Heart left ventricle (tissue), 16 donors: ENCODE measurements around the gene FAM210A. TPM values are rescaled to one million over a fixed set of nuclear protein-coding genes. Genes with fewer than 3 reads are reported as not detected.

ENCODE experiments used
- ATAC-seq, 4 donors: fragments of 200-7000 bp; cut with Tn5 transposase; one replicate each; pipeline ENCODE4 v1.9.1; 2020 to 2022; ENCODE audit warnings: moderate library complexity in 4 of 4, mild to moderate bottlenecking in 3 of 4, moderate number of reproducible peaks in 1 of 4
- DNase-seq, 5 donors: peaks; one replicate each; pipeline ENCODE4 v3.0.0-alpha.2; 2020
- H3K27ac ChIP-seq, 12 donors: fragments of 200-600 bp; sonication (generic) in 4 of 12; one replicate each; pipeline versions ENCODE4 v1.5.0 to v1.8.0; 2016 to 2022; ENCODE audit warnings: mild to moderate bottlenecking in 2 of 12
- H3K27me3 ChIP-seq, 9 donors: fragments of 200-600 bp; sonication (generic) in 2 of 9; one replicate each; pipeline versions ENCODE4 v1.5.1 to v1.8.0; 2016 to 2022; ENCODE audit warnings: mild to moderate bottlenecking in 3 of 9
- H3K36me3 ChIP-seq, 9 donors: fragments of 200-600 bp; sonication (generic) in 2 of 9; one replicate each; pipeline versions ENCODE4 v1.5.0 to v1.8.0; 2018 to 2022; ENCODE audit warnings: mild to moderate bottlenecking in 2 of 9
- H3K4me1 ChIP-seq, 12 donors: fragments of 200-600 bp; sonication (generic) in 4 of 12; one replicate each; pipeline versions ENCODE4 v1.5.0 to v1.8.0; 2016 to 2022; ENCODE audit warnings: mild to moderate bottlenecking in 3 of 12
- H3K4me3 ChIP-seq, 12 donors: fragments of 200-600 bp; sonication (generic) in 4 of 12; one replicate each; pipeline versions ENCODE4 v1.5.0 to v1.8.0; 2017 to 2022; ENCODE audit warnings: mild to moderate bottlenecking in 9 of 12, moderate library complexity in 4 of 12
- H3K9me3 ChIP-seq, 12 donors: fragments of 200-600 bp; sonication (generic) in 4 of 12; one replicate each; pipeline versions ENCODE4 v1.5.0 to v1.8.0; 2016 to 2022; ENCODE audit warnings: mild to moderate bottlenecking in 1 of 12
- CTCF ChIP-seq, 12 donors: fragments of 200-600 bp; sonication (generic) in 4 of 12; IDR thresholded peaks; one replicate each; pipeline versions ENCODE4 v1.5.0 to v1.8.0; 2018 to 2022; ENCODE audit warnings: antibody characterized with exemption in 12 of 12, mild to moderate bottlenecking in 5 of 12
- POLR2A ChIP-seq, 2 donors: fragments of 450-650 bp; IDR thresholded peaks; one replicate each; pipeline ENCODE4 v1.6.1; 2017; ENCODE audit warnings: antibody characterized with exemption in 2 of 2, mild to moderate bottlenecking in 2 of 2, moderate library complexity in 2 of 2
- WGBS, 4 donors: extraction: QIAGEN DNeasy Blood & Tissue Kit in 2 of 4; methylation state at CpG; one replicate each; pipeline versions ENCODE4 v1.1.5 to v1.1.7; 2013 to 2018; 5-methylcytosine and 5-hydroxymethylcytosine counted together
- intact Hi-C, 10 donors: fragments of 100-400 bp; cut with DNase I; formaldehyde crosslinking; loops; one replicate each; pipeline versions ENCODE4 v1.11.1 to v1.14.2; 2022
- polyA plus RNA-seq, 2 donors: library from polyadenylated mRNA; stranded (reverse); fragments of 200-250 nt; gene quantifications; one replicate each; pipeline ENCODE4 v1.2.3, GENCODE V29; 2013
- total RNA-seq, 9 donors: library from RNA; depleted of rRNA in 2 of 9; stranded (reverse); fragments of >200 nt in 2 of 9; fragmentation: NEBNext Ultra II Directional in 3 of 9; extraction: Animal tissue kit (Norgen Biotek cat#: 25700) in 3 of 9; gene quantifications; one replicate each; pipeline versions ENCODE4 v1.1.0 to v1.2.4, GENCODE V29; 2016 to 2023
- donor health status: ischemic (EF 13 %, LVEDD 7.1; RV severe dilation, severe dysfunction).
- donor health status: healthy with polysubstance abuse.
- donor health status: DM: no; HTN: yes; CAD: no.
- donor health status: DM: no; HTN: no; CAD: no.
- donor health status: ischemic (EF 25% LVEDD 6.9; RV normal size, moderate dysfunction).
- donor health status: ischemic (EF 25% LVEDD 5.7; RV mildly dilated, moderate dysfunction).
- donor health status: healthy.
- donor health status: DM: yes; HTN: yes; CAD: no.
- donor health status: ischemic (EF 35%, LVEDD 5.7; RV mildly dilated, moderate dysfunction).
- donor health status: nonischemic (EF 11% LVEDD 7.7; RV severe dilation, severe dysfunction).
- donor health status: DM: yes; HTN: yes; CAD: no.
- donor health status: PGD.
- donor health status: ischemic (EF 29% LVEDD 5.4; RV normal size, mild dysfunction).
- donor health status: nonischemic (EF 23%, LVEDD 6.1; RV moderate dilation, normal function).

Gene FAM210A
- total and polyA plus RNA-seq, 11 donors = 14.0 to 66.4 (median 48.1) TPM

GRCh38 chr18:13657974-13658373, 68.4 kb downstream of the FAM210A start:
- TF ChIP-seq POLR2A (IDR thresholded peaks at IDR 0.05) = no peak
- no peak for TF ChIP-seq CTCF (IDR thresholded peaks at IDR 0.05)
- Histone ChIP-seq H3K36me3 (no peaks in the 10 kb centered on the region), H3K4me3 (no peak overlapping the region), H3K27me3 (no peaks in the 10 kb centered on the region), H3K9me3 (no peaks in the 10 kb centered on the region), H3K27ac (no peak overlapping the region), H3K4me1 (peaks cover 0 to 44% (median 20%) of the 10 kb centered on the region in 12 donors)
- peak; percentile 17 to 52 (median 30) for ATAC-seq
- 35 to 56% (median 47%) methylated on average over 7 of the region's 7 CpGs for WGBS, 4 donors
- no peak for DNase-seq
- intact Hi-C loops = no loop called here

DNA sequence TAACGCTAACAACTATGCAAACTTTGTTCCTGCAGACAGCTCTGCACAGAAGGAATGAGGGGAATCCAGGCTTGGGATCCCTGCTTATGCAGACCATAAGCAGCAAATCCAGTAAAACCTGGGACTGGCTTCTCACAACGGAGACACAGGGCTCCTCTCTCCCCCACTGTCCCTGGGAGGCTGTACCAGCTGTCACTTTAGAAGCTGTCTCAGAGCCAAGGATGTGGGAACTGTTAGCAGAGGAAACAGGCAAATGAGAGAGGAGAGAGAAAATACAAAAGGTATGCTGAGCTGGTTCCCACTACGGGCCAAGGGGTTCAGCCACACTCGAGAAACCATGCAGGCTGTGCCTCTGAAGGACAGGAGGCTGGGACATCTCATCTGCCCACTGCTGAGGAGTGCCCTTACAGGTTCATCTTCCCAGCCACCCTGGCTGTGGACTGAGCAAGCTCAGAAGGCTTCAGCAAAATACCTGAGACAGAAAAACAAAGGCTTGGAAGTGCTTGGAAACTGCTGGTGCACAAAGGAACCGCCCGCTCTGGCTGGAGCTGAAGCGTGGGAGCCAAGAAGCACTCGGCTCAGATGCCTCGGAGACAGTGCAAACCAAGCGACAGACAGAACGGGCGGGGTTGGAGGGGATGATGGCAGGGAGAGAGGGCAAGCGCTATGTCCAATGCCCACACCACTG, 72.5 kb downstream of the FAM210A start:
- ATAC-seq (peak in 2 of 4 donors; percentile 19 to 38), DNase-seq (no peak)
- WGBS, 4 donors = 62 to 74% (median 67%) methylated on average over 13 of the region's 13 CpGs
- intact Hi-C loops = no loop called here
- peaks cover 0 to 17% (median 0%) of the 10 kb centered on the region in 12 donors for H3K4me1 ChIP-seq
- H3K36me3 ChIP-seq = no peaks in the 10 kb centered on the region
- H3K27ac ChIP-seq = no peak overlapping the region
- TF ChIP-seq POLR2A (IDR thresholded peaks at IDR 0.05) (no peak), CTCF (IDR thresholded peaks at IDR 0.05) (no peak)
- H3K9me3 ChIP-seq = no peaks in the 10 kb centered on the region
- no peaks in the 10 kb centered on the region for H3K27me3 ChIP-seq
- no peak overlapping the region for H3K4me3 ChIP-seq

DNA sequence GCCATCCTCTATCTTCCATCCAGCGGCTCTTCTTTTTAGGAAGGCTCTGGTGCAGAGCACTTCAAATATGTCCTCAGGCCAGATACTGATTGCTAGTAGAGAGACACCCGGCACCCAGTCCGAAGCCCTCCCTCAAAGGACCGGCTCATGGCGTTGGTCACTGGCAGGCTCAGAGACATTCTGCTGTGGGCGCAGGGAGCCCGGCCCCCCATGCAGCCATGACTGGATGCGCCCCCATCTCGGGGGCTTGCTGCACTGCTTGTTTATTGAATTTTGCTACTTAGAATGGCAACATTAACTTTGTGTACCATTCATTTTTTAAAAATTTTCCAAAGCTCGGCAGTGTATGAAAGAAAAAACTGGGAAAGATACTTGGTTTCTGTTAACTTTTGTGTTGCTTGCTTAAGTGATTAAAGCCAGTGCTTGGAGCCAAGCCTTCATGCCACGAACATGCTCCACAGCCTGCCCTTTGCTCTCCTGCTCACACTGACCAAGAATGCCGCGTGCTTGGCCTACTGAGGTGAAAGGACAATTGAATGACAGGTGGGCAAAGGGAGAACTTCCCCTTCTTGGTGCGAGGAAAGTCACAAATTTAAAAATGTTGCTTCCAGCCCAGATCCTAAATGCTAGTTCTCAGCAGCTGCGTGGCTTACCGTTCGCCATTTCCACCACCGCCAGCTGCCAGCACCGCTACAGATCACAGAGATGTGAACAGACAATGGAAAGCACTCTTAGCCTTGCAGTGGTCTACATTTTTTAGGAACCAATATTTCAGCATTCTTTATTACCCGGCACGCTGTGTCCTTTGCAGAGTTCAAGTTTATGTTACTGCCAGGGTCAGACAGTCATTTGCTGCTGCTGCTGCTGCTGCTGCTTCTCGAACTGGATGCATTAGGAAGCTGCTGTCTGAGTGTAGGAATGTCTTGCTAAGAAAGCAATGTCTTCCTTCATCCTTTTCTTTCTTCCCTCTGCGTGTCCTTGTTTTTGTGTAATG, 76.7 kb downstream of the FAM210A start:
- 91 to 93% (median 92%) methylated on average over 23 of the region's 23 CpGs for WGBS, 4 donors
- Histone ChIP-seq H3K27ac (no peak overlapping the region), H3K4me1 (peaks cover 0 to 9% (median 0%) of the 10 kb centered on the region in 12 donors), H3K27me3 (no peaks in the 10 kb centered on the region), H3K9me3 (no peaks in the 10 kb centered on the region), H3K4me3 (no peak overlapping the region), H3K36me3 (peaks cover 0 to 31% (median 18%) of the 10 kb centered on the region in 9 donors)
- ATAC-seq (no peak), DNase-seq (no peak)
- TF ChIP-seq CTCF (IDR thresholded peaks at IDR 0.05) (no peak), POLR2A (IDR thresholded peaks at IDR 0.05) (no peak)
- intact Hi-C loops = loop anchor here in 1 of 10 donors (10.0 kb wide), 1 partner anchor 75 kb away; the partner anchor contains the start of genes FAM210A and RNMT

DNA sequence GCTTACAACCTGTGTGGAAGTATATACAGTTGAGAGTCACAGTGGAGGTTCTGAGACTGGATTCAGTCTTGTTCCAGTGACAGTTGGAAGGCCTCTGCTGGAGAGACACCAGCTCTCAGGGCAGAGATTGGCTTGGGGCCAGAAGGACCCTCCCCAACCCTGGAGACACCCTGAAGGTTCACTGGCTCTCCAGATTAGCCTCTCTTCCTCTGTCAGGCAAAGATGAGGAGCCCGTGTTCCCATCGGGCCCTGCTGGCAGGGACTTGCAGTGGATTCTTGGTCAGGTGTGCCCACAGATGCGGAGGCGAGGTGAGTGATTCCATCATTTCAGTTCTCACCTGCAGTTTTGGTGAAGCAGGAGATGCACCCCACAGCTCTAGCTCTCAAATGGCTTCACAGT, 78.6 kb downstream of the FAM210A start:
- Histone ChIP-seq H3K9me3 (no peaks in the 10 kb centered on the region), H3K27me3 (no peaks in the 10 kb centered on the region), H3K4me3 (no peak overlapping the region), H3K27ac (no peak overlapping the region), H3K36me3 (peaks cover 0 to 33% (median 18%) of the 10 kb centered on the region in 9 donors), H3K4me1 (peaks cover 0 to 8% (median 0%) of the 10 kb centered on the region in 12 donors)
- no peak for DNase-seq
- 93 to 96% (median 95%) methylated on average over 4 of the region's 4 CpGs for WGBS, 4 donors
- TF ChIP-seq POLR2A (IDR thresholded peaks at IDR 0.05) (no peak), CTCF (IDR thresholded peaks at IDR 0.05) (no peak)
- intact Hi-C loops = loop anchor here in 1 of 10 donors (10.0 kb wide), 1 partner anchor 77 kb away; the partner anchor contains the start of genes FAM210A and RNMT
- no peak for ATAC-seq
